HG03025 (cell line): ENCODE results near the gene PXMP2.
"Not testable (repeated sequence)": the region's sequence is repeated elsewhere in the genome, so short reads cannot be mapped to it uniquely, and the experiment has no call there.

Experiments
- ATAC-seq: cut with Tn5 transposase; IDR thresholded peaks from one replicate; pipeline ENCODE4 v1.9.1; 2021; ENCODE audit warnings: mild to moderate bottlenecking, moderate library complexity; ENCODE audit not compliant: unreplicated experiment, low FRiP score

PXMP2 gene

DNA sequence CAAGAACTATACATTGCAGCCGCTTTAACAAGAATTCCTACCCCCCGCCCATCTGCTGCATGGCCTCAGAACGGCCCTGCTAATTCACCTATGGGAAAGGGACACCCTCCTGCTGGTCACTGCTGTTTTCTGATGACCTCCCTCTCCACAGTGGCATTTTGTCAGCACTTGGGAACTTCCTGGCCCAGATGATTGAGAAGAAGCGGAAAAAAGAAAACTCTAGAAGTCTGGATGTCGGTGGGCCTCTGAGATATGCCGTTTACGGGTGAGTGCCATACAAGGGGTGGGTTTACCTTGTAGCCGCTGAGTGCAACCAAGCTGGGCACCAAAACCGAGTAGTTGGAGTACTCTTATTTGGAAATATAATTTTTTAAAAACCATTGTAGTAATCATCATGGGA, 2.7 kb downstream of the PXMP2 start:
- no peak for ATAC-seq

DNA sequence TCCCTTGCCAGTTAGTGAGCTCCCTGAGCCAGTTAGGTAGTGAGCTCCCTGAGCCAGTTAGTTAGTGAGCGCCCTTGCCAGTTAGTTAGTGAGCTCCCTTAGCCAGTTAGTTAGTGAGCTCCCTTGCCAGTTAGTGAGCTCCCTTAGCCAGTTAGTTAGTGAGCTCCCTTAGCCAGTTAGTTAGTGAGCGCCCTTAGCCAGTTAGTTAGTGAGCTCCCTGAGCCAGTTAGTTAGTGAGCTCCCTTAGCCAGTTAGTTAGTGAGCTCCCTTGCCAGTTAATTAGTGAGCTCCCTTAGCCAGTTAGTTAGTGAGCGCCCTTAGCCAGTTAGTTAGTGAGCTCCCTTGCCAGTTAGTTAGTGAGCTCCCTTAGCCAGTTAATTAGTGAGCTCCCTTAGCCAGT, 4.6 kb downstream of the PXMP2 start:
- not testable (repeated sequence) for ATAC-seq

DNA sequence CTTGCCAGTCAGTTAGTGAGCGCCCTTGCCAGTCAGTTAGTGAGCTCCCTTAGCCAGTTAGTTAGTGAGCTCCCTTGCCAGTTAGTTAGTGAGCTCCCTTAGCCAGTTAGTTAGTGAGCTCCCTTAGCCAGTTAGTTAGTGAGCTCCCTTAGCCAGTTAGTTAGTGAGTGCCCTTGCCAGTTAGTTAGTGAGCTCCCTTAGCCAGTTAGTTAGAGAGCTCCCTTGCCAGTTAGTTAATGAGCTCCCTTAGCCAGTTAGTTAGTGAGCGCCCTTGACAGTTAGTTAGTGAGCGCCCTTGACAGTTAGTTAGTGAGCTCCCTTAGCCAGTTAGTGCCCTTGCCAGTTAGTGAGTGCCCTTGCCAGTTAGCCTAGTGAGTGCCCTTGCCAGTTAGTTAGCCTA, 7.5 kb downstream of the PXMP2 start:
- not testable (repeated sequence) for ATAC-seq

DNA sequence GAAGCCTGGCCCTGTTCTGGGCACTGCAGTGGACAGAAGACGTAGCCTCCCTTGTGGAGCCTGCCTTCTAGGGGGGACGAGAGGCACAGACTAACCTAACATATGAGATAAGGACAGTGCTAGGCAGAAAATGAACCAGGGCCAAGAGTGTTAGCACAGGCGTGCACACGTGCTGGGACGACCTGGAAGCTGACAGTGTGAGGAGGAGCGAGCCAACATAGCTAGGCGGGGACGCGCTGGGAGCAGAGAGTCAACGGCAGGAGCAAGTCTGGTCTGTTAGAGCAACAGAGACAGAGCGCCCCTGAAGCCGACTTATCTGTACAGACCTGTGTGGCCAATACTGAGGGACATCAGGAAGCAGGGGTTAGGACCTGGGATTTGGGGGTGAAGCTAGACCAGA, 8.0 kb downstream of the PXMP2 start:
- ATAC-seq = no peak

DNA sequence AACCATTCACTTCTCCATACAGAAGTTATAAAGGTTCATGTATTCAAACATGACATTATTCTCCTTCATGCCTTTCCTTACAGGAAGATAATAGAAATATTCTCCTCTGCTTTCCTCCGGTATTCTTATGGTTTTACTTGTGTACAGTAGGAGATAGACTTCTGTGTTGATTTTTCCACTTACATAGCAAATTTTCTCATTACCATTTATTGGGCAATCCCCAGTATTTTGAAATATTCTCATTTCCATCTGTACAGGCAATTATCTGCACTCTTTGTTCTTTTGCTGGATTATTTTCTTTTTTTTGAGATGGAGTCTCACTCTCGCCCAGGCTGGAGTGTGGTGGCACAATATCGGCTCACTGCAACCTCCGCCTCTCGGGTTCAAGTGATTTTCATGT, 11.0 kb downstream of the PXMP2 start:
- ATAC-seq = no peak

DNA sequence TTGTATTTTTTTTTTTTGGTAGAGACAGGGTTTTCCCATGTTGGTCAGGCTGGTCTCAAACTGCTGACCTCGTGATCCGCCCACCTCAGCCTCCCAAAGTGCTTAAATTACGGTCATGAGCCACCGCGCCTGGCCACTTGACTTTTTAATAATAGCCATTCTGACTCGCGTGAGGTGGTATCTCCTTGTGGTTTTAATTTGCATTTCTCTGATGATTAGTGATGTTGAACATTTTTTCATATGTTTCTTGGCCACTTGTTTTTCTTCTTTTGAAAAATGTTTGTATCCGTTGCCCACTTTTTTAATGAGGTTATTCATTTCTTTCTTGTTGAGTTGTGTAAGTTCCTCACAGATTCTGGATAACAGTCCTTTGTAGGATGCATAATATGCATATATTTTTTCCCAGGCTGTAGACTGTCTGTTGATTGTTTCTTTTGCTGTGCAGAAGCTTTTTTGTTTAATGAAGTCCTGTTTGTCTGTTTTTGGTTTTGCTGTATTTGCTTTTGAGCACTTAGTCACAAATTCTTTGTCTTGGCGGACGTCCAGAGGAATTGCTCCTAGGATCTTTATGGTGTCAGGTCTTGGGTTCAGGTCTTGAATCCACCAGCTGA, 12.9 kb downstream of the PXMP2 start:
- ATAC-seq = no peak

DNA sequence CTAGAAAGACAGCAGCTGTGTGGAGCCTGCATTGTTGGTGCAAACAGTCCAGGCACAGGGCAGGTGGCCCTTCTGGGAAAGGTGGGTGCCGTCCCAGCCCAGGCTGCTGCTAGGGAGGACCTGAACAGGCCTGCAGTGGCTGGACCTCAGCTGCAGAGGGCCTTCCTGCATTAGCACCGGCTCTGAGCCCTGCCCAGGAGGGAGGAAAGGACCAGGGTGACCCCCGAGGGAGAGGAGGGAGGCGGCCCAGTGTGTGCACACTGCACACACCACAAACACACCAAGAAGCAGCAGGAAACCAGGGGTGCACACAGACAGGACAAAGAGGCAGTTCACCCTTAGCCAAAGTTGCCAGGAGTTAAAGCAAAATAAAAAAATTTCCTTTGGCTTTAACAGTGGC, 15.3 kb downstream of the PXMP2 start:
- ATAC-seq = no peak

DNA sequence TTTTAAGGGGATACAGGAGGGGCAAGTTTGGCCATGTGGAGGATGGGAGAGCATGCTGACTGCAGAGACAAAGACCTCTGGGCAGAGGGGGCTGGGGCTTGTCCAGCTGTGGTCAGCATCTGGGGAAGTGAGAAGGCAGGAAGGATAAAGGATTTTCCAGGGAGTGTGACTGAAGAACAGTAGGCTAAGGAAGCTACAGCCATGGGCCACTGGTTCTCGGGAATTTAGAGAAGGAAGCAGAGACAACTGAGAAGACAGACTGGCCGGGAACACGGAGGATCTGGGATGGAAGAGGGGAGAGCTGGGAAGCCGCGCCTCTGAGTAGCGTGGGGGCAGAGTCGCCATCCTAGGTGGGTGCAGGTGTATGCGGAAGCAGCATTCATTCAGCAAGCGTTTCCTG, 16.3 kb downstream of the PXMP2 start:
- ATAC-seq = no peak

DNA sequence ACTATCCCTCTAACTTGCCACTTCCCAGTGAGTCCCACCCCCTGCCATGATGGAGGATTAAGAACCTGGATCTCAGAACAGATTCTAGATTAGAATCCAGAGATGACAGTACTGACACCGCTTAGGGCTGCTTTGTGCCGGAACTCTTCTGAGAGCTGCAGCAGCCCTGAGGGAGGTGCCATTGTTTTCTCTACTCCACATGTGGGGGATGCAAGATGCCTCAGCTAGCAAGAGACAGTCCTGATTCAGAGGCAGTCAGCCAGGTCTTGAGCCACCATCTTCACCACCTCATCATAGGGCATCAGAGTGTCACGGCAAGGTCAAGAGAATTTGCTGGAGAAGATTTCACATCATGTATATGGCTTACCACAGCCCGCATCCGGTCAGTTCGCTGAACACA, 19.9 kb downstream of the PXMP2 start:
- ATAC-seq = no peak

DNA sequence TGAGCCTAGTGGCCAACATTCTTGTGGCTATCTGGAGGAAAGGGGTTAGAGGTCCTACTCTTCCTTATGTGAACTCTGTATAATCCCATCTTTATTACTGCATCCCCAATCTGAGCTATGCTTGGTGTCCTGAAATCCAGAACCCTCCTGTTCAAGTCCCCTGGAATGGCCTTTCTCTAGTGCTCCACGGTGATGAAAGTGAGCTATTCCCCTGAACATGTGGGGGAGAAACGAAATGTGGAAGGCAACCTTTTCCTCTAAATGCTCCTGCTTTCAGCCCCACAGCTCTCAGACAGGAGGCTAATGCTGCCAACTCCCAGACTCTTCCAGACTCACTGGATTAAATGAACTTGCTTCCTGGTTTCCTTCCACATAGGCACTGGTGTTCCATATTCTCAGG, 20.8 kb downstream of the PXMP2 start:
- no peak for ATAC-seq

DNA sequence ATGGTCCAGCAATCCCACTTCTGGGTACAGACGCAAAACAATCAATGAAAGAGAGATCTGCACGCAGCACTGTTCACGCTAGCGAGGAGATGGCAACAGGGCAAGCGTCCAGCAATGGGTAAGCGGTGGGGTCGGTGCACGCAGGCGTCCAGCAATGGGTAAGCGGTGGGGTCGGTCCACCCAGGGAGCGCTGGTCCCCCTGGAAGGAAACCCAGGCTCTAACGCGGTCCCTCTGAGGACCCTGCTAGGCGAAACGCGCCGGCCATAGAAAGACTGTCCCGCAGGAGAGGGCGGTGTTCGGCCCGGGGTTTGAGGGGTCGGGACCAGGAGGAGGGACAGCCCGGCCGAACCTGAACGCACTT, 22.6 kb downstream of the PXMP2 start:
- ATAC-seq = peak; percentile 32

DNA sequence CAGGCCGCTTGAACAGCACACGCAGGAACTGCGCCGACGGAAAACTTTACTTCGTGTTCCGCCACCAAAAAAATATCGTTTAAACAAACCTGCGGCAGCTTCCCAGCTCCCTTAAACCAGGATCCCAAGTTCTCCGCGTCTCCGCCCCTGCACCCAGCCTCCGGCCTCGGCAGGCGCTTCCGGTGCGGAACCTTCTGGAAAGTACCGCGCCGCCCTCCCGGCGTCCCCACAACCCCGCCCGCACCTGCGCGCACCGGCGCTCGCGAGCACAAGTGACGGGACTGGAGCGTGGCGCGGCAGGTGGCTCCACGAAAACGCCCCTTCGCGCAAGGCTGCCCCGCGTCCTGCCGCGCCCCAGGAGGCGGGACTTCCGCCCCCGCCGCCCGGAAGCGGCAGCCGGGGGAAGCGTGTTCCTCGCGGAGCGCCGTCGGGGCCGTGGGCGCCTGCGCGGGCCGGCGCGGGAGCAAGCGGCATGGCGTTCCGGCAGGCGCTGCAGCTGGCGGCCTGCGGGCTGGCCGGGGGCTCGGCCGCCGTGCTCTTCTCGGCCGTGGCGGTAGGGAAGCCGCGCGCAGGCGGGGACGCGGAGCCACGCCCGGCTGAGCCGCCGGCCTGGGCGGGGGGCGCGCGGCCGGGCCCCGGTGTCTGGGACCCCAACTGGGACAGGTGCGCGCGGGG, 23.2 kb downstream of the PXMP2 start, which contains the start of gene PGAM5:
PGAM5 (plus strand) TSS at position 438 of the 675 bp plus-strand sequence; CDS start at position 473, 35 bp downstream.
- ATAC-seq = peak; percentile 80

DNA sequence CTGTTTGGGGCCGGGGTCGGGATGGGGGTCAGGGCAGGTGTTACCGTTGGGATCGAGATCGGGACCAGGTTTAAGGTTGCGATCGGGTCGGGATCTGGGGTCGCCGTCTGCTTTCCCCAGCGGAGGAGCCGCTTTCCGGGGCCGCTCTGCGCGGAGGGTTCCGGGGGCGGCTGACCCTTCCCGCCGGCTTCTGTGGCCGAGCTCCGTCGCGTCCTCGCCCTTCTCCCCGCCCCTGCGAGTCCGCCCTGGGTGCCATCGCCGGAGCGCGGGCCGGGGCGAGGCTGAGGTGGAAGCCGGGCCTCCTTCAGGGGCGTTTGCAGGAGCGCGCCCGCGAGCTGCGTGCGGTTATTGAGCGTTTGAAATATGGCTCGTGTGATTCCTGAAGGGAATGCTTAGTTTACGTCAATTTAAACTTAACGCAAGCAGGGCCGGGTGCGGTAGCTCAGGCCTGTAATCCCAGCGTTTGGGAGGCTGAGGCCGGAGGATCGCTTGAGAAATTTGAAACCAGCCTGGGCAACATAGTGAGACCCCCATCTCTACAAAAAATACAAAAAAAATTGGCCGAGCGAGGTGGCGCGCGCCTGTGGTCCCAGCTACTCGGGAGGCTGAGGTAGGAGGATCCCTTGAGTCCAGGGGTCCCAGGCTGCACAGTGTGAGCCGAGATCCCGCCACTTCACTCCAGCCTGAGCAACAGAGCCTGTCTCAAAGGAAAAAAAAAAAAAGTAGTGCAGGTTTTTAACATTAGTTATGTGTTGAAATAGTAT, 23.9 kb downstream of the PXMP2 start:
- ATAC-seq = peak; percentile 16

DNA sequence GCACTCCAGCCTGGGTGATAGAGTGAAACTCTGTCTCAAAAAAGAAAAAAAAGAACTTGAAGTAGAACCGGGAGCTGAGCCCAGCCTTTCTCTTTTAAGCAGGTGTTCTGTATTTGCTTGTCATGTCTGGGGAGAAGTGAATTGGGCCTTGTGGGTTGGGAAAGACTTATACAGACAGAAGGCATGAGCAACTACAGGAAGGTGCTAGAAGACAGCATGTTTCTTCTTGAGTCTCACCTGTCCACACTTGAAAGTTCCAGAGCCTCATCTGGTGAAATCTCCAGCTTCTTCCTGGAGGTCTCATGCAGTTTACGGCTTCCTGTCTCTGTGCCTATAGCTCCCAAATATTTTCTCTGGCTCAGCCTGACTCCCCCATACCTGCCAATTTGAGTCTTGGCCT, 25.7 kb downstream of the PXMP2 start:
- ATAC-seq = no peak

DNA sequence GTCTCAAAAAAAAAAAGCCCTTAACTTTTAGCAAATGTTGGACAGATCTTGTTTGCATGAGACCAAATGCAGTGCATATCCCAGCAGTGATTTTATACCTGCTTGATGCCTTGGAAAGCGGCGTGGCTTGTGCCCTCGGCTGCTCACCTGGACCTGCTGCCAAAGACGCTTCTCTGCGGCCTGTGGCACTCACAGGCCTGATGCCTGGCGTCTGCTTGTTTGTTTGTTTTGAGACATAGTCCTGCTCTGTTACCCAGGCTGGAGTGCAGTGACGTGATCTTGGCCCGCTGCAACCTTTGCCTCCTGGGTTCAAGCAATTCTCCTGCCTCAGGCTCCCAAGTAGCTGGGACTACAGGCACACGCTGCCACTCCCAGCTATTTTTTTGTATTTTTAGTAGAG, 28.5 kb downstream of the PXMP2 start:
- no peak for ATAC-seq

DNA sequence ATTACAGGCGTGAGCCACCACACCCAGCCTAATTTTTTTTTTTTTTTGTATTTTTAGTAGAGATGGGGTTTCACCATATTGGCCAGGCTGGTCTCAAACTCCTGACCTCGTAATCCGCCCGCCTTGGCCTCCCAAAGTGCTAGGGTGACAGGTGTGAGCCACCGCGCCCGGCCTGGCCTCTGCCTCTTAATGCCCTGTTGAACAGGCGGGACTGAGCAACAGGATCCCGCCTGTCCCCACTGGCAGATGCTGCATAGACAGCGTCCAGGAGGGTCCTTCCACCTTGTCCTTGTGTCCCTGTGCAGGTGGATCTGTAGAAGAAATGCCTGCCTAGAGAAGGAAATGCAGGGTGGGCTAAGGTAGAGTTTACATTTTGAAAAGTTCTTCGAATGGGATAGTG, 29.0 kb downstream of the PXMP2 start:
- ATAC-seq = no peak

DNA sequence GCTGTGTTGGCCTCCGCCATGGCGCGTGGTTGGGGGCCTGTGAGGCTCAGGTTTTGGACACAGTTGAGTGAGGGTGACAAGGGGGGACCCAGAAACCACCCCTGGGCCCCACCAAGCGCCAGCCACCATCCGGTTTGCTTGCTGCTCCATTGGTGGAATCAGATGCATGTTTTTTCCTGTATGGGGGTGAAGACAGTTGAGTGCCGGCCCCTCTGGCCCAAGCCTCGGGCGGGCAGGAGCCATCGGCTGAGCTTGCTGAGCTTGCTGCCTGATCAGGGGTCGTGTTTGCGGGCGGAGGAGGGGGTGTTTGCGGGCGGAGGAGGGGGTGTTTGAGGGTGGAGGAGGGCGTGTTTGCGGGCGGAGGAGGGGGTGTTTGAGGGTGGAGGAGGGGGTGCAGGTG, 29.6 kb downstream of the PXMP2 start:
- no peak for ATAC-seq

DNA sequence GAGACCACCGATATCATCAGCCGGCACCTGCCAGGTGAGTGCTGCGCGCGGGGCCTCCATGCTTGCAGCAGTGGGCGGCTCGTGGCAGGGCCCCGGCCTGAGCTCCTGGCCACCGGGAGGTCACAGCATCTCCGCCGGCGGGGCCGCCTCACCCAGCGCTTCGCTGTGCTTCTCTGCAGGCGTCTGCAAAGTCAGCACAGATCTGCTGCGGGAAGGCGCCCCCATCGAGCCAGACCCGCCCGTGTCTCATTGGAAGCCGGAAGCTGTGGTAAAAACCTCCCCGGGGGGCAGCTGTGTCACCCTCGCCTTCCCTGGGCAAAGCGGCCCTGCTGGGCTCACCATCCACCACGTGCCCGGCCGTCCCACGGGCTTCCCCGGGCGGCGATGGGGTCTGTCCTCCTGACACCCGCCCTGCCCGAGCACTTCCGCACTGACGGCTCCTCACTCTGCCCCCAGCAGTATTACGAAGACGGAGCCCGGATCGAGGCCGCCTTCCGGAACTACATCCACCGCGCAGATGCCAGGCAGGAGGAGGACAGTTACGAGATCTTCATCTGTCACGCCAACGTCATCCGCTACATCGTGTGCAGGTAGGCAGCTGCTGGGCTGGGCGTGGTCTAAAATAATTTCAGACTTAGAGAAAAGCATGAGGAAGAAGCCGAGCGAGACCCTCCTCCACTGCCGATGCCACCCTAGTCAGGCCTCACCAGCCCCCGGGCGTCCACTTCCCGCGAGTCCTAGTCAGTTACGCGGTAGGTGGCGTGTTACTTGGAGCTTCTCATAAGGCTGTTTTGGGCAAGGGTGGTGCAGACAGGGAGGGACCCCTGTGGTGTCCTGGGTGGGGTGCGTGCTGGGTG, 30.4 kb downstream of the PXMP2 start:
- no peak for ATAC-seq

DNA sequence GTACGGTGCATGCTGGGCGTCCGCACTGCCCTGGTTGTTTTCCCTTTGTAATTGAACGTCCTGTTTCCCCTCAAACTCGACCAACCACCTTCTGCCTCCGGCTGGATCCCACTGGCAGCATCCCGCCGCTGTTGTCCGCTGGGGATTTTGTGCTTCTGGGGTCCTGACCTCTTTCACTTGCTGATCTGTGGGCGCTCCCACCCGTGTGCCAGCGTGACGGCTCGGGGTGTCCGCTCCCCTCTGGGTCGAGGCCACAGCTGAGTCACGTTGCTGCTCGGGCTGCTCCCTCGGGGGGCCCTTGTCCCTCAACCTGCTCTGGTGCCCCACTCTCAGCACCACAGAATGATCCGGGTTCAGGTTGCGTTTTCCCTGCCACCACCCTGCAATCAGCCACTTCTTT, 31.3 kb downstream of the PXMP2 start:
- ATAC-seq = no peak

DNA sequence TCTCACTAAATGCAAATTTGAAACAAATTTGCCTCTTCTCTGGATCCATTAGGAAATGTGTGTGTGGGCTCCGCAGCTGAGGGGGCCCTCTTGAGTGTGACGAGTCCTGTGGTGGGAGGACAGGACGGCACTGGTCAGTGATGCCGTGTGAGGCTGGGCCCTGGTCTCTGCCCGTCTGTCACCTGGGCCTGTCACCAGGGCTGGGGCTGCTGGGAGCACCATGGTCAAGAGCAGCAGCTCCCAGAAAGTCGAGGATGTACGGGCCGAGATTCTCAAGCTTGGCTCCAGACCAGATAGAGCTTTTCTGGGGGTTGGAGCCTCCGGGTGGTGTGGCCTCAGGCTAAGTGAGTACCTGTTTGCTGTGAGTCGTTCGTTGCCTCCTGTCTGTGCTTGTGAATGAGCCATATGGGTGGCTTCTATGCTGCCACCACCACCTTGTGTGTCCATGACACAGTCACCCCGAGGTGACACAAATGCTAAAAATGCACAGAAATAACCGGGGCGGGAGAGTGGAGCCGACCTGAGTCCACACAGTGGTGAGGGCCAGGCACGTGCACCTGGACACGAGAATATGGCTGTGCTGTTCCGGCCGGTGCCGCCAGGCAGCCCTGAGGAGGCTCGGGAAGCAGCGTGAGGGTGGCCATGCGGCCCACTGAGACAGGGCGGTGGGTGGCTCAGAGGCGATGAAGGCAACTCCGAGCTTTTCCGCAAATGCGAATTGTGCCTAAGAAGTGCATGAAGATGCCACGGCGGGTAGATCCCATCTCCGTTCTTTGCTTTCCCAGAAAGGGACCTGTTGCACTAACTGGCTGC, 32.0 kb downstream of the PXMP2 start:
- no peak for ATAC-seq
